Stimulated activated CD8-positive, alpha-beta memory T cell treated with anti-CD3 and anti-CD28 coated beads, Interleukin-4, amount 100 ng/mL, for 24 hours (primary cell): ENCODE data around the gene MIEF1.

Experiments used
- DNase-seq: peaks from one replicate; pipeline ENCODE4 v3.0.0-alpha.2; 2020; ENCODE audit warnings: low read depth

The MIEF1 gene

DNA sequence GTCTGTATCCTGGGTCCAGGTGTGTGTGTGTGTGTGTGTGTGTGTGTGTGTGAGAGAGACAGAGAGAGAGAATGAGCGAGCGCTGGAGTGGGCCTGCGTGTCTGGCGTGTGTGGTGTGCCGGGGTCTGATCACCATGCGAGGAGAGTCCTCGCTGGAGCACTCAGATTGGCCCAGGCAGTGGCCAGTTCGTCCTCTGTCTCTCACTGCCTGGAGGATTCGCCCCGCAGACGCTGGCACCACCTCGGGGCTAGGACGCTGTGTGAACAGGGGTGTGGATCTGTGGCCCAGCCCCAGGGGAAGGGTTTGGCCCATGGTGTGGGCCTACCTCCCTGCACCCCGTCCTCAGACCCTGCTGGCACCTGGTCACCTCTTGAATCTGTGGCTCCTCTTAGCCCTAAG lies 56.9 kb downstream of the MIEF1 start:
- no peak for DNase-seq

DNA sequence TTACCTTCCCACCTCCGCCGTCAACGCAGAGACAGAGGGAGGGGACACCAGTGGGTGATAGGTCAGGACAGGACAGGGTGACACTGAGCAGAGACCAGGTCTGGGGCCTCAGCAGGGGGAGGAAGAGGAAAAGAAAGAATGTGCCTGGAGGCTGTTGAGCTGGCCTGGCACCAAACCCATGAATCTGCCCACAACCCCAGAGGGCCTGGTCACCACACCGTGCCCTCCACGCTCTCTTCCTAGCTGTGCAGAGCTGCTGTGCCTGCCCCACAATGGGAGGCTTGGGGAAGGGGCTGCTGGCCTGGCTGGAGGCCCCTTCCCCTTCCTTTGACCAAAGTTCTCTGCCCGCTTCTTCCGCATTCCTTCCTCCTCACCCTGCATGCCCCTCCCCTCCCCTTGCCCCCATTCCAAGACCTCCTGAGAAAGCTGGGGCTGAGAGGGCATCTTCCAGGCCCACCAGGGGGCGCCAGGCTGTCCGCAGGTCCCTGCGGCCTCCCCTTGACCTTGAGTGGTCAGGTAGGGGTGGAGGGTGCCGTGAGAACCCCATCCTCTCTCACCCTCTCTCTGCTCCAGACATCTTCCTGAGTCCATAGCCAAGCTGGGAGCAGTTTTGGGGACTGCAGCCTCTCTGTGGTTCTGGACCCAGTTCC lies 57.5 kb downstream of the MIEF1 start:
- DNase-seq = no peak

DNA sequence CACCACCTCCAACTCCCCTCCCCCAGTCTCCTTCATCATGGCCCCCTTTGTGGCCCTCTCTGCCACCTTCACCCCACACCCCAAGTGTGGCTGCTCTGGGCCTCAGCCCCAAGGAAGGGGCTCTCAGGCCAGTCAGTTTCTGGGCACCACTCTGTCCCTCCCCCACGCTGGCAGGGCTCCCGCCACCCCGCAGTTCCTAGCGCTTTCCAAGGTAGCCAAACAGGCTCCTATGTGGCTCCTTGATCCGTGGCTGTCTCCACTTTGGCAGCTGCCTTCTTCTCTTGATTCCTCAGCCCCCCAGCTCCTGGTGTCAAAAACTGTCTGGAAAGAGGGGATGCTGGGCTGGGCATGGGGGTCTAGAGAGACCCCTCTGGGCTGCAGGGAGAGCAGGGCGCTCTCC lies 58.0 kb downstream of the MIEF1 start:
- no peak for DNase-seq

DNA sequence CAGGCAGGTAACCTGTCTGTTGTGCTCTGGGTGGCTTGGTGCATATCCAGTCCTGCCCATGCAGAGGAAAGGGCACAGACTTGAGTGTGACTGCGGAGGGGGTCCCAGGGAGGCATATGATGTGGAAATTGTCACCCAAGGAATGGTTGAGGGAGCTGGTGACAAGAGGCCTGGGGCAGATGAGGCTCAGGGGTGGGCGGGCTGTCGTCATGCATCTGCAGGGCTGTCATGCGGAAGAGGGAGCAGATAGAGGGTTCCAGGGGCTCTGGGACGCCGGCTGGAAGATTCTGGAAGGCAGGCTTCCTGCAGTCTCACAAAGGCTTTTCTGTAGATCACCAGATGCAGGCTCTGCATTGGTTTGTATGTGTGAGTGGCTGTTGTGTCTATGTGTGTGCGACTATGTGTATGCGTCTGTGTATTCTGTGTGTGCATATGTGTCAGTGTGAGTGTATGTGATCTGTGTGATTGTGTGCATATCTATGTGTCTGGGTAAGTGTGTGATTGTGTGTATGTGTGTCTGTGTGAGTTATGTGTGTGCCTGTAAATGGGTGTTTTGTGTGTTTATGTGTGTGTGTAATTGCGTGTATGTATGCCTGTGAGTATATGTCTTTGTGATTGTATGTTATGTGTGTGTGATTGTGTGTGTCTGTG lies 60.9 kb downstream of the MIEF1 start:
- no peak for DNase-seq

- DNase-seq = no peak
Measured at GRCh38 chr22:39563571-39564428, 61.7 kb downstream of the MIEF1 start.

- DNase-seq = no peak
Measured at GRCh38 chr22:39565414-39565944, 63.4 kb downstream of the MIEF1 start.

GRCh38 chr22:39567135-39567946 lies 65.3 kb downstream of the MIEF1 start:
- no peak for DNase-seq
